D721Med (cell line): ENCODE results near the gene MUSK.

ENCODE experiments used
- DNase-seq: peaks from one replicate; pipeline ENCODE4 v3.0.0; 2011; ENCODE audit warnings: low spot score; ENCODE audit not compliant: insufficient read length
- FAIRE-seq: peaks from 2 replicates; lab custom pipeline; 2011; peaks lifted over from hg19 to GRCh38; lab: Jason Lieb, UNC
- CTCF ChIP-seq: IDR thresholded peaks from 2 replicates; pipeline ENCODE4 v1.5.1; 2012; ENCODE audit warnings: mild to moderate bottlenecking, control low read depth; ENCODE audit not compliant: insufficient read depth; ENCODE audit errors: missing control alignments

The MUSK gene

DNA sequence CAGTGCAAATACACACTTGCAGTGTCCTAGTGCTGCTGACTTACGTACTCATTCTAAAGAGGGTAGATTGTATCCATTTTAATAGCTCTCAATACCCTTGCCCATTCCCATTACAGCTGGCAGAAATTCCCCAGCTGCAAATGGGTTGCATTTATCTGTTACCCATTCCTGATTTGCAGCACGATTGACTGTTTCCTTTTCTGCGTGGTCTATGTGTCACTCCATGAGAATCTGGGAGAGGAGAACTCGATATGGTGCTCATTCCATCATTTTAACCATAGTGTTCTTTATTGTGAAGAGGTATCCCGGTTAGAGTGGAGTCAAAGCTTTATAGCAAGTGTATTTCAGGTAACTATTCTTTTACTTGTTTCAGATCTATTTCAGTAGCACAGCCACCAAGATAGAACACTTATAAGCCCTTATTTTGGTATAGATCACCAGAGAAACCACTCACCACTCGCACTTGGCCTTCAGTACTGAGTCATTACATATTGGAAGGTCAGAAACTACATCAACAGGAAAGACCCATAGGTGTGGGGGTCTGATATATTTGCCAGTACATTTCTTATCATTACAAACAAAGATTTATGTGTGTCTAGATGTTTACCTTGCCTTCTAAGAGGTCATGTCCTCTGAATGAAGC lies 139.5 kb downstream of the MUSK start:
- FAIRE-seq (no peak), DNase-seq (no peak)
- no peak for TF ChIP-seq CTCF

DNA sequence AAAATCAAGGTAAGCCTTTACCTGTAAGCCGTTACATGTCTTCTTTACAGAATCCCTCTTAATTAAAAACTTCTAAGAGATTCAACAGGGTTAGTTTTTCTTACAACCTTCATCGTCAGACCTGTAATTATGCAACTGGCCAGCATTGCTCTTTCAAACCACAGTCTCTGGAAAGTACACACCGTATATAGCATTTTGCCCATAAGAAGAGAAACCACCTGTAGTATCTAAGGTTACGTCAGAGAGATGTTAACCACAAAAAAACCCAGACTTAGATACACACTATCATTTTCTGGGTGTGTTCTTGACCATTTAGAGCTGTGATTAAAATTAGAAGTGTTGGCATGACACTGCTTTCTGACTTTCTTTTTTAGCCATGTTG lies 140.0 kb downstream of the MUSK start:
- FAIRE-seq (no peak), DNase-seq (no peak)
- no peak for TF ChIP-seq CTCF

- no peak for TF ChIP-seq CTCF
- FAIRE-seq (no peak), DNase-seq (no peak)
Measured at GRCh38 chr9:110809038-110809595, 140.5 kb downstream of the MUSK start.

DNA sequence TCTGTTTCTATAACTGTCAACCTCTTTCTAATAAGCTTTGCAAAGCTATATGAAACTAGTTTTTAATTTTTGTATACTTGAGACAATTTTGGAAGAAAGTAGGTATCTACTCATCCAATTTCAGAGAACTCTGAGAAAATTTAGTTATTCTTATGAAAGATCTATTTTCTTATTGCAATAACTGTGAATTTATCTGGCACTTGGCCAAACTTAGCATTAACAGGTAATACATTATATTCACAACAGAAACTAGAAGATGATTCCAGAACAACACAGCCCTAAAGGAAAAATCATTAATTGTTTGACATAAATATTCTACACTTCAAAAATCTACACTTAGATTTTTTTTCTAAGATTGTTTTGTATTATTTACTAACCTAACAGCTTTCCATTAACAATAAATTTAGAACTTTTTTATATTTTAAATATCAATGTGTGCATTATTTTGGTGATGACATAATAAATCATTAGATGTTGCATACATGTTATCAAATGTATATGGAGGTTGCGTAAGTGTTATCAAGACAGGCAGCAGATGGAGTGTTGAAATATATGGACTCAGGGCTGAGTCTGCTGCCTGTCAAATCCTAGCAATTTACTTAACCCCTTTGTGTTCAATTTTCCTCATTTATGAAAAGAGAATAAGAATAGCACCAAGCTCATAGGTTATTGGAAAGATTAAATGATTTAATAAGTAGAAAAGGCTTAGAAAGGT lies 141.8 kb downstream of the MUSK start:
- TF ChIP-seq CTCF, result no peak
- DNase-seq (no peak), FAIRE-seq (no peak)

- no peak for FAIRE-seq
- no peak for DNase-seq
- no peak for TF ChIP-seq CTCF
Measured at GRCh38 chr9:110812886-110813285, 144.3 kb downstream of the MUSK start.

DNA sequence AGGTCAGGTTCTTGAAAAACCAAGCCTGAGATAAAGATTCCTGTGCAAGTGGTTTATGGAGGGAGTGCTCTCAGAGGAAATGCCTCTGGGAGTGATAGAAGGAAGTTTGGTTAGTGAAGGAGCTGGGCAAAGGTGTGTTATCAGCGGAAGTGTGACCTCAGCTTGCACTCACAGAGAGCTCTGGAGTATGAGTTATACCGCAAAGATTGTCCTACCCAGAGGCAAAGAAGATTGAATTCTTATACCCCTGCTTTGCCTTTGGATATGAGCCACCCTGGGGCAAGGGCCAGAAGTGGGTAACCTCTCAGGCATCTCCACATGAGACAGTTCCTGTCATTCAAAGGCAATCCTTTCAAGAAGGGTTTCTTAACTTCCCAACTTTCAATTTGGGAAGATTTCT lies 145.6 kb downstream of the MUSK start:
- no peak for FAIRE-seq
- no peak for TF ChIP-seq CTCF
- DNase-seq, result no peak

- TF ChIP-seq CTCF, result no peak
- FAIRE-seq (no peak), DNase-seq (no peak)
Measured at GRCh38 chr9:110815361-110815760, 146.8 kb downstream of the MUSK start.
